SKM-1 treated with dmso at 0.1 percent for 144 hours (cell line): ENCODE measurements around the gene HS1BP3.

Experiments used
- DNase-seq: peaks from one replicate; lab custom pipeline; 2025; ENCODE audit not compliant: unreplicated experiment; lab: John Stamatoyannopoulos, UW

Gene HS1BP3

DNA sequence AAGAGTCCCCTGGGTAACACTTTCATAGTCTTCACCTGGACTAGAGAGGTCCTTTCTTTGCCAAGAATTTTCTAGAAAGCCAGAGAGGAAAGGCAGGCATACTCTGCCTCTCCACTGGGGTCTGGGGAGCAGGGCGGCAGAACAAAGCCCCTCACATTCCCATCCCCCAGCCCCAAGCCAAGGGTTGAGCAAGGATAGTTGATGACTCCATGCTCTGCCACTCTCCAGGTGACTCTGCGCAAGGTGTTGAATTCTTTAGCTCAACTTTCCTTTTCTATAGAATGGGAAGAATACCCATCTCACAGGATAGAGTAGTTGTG, 13.1 kb upstream of the HS1BP3 start:
- DNase-seq, result no peak

DNA sequence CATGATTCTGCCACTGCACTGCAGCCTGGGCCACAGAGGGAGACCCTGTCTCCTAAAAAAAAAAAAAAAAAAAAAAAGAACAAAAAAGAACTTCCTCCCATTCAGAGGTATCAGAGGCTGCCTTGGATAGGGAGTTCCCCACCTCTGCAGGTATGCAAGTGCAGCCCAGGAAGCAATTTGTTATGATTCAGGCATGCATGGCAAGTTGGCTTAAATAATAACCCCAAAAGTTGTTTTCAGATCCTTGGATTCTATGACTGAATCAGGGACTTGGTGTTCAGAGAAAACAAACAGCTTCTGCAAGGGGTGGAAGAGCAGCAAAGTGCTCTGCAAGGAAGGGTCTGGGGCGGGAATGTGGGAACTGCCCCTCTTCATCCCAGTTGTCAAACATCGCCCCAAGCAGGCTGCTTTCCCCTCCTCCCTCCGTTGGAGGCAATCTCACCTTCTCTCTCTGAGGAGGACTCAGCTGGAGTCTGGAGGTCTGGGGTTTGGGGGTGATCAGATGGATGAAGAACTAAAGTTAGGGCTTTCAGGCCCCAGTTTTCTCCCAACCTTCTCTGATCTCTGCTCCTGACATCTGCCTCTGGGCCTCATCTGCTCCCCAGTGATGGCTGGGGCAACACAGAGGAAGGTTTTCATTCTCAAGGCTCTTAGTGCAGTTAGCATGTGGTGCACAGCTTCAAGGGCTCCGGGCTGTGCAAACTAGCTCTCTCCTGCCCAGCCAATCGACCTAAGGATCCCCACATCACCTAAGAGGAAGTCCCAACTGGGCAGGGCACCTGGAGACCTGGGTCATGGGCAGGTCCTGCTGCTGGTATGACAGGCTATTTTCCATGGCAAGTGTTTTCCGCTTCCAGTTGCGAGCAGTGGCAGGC, 12.5 kb upstream of the HS1BP3 start:
- DNase-seq, result no peak

DNA sequence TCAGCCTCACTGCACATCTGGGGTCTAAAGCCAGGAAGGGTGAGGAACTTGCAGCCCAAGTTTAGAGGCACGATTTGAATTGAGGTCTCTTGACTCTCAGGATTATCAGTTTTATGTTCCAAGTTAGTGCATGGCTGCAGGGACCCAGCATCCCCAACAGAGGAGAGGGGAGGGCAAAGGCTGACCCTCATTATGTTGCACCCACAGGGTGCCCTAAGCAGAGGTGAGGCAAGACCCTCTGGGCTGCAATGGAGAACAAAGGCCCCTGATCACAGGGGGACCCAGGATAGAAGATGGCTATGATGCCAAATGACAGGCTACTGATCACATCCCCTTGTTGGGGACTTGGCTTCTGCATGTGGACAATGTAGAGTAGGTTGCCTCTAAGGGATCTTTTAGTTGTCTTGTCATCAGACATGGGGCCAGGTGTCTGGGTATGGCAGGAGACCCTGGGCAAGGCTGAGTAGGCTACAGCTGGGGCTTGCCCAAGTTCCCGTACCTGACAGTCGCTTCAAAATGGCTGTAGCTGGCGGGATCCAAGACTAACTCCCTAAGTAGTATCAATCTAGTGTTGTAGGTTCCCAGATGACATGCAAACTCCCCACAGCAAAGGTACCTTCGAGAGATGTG, 11.5 kb upstream of the HS1BP3 start:
- no peak for DNase-seq

DNA sequence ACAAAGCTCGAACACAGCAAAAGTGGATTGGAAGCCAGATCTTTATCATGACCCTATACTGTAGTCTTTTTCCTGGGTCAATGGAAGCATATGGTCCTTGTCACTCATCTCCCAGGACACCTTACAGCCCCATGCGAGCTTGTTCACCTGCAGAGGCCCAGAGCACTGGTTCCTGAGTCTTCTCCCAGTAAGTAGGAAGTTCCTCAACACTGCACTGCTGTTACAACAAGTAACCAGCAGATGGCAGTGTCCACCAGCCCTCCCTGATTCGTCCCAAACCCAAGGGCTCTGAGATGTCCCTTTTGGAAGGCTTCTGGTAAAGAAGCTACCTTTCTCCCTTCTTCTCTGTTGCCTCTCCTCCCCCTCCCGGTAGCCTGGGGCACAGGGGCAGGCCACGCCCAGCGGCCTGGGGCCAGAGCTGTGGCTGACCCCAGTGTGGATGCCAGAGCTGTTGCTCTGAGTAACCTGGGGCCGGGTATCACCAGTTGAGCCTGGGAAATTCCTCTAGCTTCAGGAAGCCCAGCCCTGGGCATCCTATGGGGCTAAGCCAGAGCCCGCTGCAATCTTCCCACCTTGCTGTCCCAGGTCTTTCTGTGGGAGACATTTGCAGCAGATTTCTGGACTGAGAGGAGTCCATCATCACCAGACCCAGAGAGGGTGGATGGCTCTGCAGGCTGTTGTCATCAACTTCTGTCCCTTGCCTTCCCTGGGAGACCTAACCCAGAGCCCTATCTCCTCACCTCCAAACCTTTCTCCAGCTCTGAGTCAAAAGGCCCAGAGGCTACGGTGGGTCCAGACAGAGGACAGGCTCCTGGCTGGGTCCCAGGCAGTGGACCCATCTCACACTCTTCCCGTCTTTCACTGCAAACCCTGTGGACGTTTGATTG, 10.8 kb upstream of the HS1BP3 start:
- DNase-seq, result peak; percentile 45

DNA sequence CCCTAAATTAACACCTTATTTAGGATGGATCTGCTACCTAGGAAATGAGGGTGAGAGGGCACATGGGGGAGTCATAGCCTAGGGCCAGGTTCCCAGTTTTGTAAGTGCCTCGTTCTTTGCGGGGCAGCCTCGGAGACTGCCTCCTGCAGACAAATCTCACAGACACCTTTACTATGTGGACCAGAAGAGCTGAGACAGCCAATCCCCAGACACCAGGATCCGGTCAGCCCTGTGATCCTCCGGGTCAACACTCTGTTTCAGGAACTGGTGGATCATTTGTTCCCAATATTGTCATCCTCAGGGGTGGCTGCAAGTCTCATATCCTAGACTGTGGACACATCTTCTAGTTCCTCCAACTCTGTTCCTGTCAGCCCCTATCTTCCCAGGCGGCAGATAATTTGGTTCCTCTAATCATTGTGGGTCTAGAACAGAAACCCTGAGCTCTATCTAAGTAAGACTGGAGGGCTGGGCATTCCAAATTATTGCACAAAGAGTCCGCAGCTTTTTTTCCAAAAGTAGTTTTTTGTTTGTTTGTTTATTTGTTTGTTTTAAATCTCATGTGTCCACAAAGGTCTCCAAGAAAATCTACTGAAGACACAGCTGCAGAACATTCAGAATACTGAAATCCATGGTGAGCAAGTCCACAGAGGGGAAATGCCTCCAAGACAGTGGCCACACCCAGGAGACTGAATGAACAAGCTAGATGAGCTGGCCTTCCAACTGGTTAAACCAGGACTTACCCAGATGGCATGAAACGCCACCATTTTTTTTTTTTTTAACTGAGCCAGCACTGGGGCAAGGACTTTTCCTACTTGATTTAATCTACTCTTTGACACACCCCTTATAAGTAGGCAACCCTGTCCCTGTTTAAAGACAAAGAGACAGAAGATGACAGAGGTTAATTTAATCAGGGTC, 9.9 kb upstream of the HS1BP3 start:
- DNase-seq, result peak; percentile 13

DNA sequence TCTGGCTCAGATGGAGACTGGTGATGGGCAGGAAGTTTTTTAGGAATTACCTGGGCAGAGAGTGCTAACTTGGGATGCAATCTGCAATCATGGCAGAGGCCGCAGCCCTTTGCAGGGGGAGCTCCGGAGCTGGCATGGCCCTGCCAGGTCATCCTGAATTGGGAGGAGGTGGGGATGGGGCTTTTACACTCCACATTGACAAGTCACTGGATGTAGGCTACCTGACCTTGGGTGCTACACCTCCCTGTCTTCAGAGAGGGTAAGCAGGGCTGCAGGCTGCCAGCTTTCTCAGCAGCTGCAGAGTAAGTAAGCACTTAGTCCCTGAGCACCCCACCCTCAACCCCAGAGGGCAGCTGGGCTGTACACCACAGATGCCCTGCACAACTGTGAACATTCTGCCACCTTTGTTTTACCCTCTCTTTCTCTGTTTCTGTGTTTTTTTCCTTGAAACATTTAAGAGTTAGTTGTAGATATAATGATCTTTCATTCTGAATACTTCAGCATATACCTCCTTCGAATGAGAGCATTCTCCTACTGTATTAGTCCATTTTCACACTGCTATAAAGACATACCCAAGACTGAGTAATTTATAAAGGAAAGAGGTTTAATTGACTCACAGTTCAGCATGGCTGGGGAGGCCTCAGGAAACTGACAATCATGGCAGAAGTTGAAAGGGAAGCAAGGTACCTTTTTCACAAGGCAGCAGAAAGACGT, 6.8 kb upstream of the HS1BP3 start:
- no peak for DNase-seq

DNA sequence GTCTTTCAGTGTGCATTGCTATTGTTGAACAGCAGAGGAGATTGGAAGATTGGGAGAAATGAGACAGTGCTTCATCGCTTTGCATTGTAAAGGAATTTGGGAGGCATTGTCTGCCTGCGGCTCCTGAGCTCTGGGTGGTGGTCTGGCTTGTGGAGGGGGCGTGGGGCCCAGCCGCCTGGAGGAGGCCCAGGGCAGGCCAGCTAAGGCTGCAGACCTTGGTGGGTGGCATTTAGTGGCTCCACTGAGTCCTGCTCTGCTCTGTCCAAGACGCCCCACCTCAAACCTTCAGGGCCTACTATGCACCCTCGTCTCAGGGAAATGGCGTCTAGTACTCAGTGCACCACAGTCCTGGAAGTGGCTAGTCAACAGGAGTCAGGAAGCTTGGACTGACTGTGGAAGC, 5.7 kb upstream of the HS1BP3 start:
- no peak for DNase-seq

DNA sequence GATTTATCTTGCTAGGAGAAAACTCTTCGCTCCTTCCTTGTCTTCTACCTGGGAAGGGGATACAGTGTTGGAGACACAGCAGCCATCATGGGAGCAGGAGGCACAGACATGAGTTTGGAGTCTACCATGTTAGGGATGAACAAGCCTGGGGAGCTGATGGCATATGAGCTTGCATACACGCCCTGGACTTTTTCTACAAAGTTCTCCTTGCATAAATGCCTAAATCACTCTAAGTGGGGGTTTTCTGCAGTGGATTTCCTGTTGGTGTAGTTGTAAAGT, 3.6 kb upstream of the HS1BP3 start:
- DNase-seq, result no peak

DNA sequence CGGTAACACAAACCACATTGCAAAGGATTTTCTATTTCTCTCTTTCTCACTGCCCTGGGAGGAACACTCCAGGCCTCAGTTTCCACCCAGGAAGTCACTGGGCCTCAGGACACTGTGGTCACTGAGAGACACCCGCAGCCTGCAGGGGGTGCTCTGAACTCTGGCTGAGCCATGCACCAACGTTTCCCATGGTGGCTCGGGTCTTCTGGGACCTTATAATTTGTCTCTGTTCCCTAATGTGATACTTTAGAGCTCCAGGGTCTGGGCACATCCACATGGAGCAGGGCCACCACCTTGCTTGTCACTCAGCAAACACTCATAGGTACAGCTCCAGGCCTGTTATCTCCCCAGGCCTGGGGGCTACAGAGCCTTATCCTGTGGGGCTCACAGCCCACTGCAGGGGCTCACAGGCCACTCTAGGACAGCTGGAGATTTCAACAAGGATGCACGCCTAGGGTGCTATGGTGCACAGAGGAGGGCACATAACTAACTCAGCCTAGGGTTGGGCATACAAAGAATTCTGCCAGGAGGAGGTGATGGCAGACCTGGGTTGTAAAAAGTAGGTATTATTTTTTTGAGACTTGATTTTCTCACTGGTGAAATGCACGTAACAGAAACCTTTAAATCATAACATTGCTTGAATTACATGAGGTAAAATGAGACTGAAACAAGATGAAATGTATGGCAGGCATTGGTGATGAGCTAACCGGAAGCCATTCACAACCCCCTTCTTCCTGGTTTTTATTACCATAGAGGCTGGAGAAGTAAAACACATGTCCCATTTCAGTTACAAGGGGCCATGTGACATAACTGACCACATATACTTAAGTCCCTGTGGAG, 3.0 kb upstream of the HS1BP3 start:
- no peak for DNase-seq

DNA sequence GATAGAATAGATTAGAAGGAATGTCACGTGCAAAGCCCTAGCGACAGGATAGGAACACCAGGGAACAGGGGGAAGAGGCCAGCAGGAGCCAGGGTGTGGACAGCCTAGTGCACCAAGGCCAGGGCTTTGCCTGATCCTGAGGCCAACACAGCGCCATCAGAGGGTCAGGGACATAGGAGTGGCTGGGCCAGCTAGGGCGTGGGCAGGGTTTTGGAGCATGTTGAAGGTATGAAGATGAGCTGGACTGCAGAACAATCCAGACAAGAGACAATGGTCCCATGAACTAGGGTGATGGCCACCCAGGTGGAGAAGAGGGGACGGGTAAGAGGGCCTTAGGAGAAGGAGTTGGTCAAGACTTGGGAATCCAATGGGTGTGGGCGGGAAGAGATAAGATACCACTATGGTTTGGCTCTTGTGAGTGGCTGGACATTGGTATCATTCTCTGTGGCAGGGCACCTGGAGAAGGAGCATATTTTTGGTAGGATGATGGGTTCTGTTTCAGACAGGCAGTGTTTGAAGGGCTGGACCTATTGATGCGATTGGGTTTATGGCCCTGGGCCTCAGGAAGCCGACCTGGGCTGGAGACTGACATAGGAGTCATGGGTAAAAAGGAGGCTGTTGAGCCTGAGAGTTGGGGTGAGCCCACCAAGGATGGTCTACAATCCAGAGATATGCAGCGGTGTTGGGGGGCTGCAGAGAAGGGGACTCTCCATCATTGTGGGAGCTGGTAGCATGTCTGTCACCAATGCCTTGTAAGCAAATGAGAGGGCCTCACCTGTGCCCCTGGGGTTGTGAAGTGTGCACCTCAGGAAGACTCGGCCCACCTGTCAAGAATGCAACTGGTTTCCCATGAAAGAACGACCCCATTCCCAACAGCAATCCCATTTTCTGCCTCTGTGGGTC, 2.0 kb upstream of the HS1BP3 start:
- DNase-seq, result no peak

DNA sequence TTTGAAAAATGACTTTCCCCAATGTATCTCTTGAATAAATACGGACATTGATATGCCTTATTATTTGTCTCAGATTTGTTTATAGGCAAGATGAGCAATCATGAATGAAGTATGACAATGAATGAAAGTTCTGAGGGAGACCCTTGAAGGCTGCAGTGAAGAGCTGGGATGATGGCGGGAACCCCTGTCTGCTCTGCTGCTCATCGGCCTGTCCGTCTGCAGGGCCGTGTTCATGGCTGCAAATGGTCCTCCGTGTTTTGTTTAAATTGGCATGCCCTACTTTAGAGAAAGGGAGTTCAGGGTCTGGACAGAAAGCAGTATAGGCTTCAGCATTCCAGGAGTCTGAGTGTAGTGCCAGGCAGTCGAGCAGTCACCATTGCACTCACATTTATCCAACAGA, 1.2 kb upstream of the HS1BP3 start:
- no peak for DNase-seq

DNA sequence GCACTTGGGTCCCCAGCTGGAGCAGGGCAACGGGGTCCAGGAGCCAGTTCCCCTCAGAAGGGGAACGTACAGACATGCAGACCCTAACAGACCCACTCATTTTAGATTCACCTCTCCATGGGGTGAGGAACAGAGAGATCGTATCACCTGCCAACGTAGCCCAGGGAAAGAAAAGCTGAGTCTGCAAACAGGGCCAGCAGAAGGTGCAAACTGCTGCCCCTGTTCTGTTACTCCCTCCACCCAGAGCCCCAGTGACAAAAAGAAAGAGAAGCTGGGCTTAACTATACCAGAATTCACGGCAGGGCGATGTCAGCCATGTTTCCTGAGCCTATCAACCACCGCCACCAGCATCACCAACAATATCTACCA, 817 bp upstream of the HS1BP3 start:
- no peak for DNase-seq

DNA sequence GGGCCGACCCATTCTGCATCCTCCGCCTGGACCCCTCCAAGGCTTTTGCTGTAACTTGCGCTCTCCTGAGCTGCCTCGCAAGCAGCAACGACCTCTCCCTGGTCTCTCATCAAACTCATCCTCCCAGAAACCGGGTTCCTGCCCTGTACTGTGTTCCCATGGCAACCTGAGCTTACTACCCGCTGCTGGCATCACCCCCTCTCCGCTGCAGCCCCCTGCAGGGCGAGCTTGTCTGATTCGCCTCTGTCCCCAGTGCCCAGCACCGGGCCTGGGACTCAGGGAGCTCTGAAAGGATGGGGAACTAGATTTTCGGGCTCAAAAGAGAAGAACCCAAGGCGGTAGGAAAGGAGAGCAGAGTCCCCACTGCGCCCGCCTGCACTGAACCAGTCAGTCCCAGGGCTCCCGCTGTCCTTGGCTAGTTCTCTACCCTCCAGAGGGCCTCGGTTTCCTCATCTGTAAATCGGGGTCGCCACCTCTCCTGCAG, 463 bp downstream of the HS1BP3 start:
- no peak for DNase-seq

DNA sequence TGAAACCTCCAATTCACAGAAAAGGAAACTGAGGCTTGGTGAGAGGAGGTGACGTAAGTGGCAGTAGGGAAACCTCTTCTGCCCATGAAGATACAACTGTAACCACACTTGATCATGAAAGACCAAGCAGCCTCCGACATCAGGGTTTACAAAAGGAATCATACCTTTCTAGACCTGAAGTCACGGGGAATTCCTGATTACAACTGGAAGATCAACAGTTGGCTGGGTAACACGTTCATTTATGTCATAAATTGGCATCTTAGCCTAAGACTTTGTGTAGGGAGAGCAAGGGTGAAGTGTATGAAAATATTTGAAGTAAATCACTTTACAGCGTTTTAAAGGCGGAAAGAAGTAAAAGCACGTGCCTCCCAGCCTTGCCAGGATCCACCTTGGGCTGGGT, 922 bp downstream of the HS1BP3 start:
- no peak for DNase-seq

DNA sequence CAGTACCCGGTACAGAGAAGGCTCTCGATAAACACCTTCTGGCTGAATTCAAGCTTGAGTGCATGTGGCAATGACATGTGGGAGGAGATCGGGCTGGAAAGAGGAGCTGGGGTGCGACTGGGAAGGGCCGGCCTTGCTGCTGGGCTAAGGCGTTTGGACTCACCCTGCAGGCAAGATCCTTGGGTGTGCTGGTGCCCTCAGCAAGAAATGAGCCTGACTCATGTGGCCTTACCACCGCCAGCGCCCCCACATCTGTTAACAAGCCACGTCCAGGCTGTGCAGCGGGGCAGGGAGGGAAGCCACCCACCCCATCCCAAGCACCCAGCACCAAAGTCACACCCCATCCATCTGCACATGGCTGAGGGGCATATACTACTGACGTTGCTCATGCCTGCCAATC, 1.3 kb downstream of the HS1BP3 start:
- DNase-seq, result no peak

DNA sequence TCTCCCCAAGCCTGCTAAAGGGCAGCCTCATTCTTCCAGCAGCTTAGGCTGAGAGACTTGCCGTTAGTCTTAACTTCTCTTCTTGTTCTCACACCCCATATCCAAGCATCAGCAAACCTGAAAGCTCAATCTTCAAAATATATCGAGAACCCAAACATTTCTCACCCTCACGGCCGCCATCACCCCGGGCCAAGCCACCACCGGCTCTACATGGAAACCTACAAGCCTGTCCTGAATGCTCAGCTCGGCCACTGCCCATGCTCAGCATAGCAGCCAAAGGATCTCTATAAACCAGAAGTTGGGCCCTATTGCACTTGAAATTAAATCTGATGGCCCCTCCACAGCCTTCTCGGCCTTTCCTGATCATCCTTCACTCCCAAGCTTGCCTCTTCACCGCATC, 2.1 kb downstream of the HS1BP3 start:
- DNase-seq, result no peak

DNA sequence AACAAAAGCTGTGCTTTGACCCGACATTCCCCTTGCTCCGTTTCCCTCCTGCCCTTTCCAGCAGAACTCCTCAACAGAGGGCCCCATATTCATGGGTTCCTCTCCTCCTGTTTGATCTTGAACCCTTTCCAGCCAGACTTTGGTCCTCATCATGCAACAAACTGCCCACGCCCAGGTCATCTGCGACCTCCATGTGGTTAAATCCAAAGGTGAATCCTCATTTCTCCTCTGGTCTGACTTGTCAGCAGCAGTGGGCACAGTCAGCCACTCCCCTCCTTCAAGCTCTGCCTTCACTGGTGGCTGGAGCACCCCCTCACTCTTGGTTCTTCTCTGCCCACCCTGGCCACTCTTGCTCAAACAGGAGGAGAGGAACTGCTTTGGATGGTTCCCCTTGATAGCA, 2.7 kb downstream of the HS1BP3 start:
- DNase-seq, result no peak

DNA sequence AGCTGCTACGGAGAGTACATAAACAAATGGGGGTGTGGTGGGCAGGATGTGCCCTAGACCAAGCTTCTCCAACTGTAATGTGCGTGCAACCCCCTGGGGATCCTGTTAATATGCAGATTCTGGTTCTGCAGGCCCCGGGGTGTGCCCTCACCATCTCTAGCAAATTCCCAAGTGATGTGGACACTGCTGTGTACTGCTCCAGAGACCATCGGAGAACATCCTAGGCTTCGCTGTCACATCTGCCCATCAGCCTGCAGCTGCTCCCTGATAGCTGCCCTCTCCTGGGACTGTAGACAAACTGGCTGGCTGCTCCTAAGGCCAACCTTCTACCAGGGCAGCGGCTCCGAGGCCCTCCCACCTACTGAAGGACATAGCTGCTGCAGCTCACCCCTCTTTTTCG, 3.2 kb downstream of the HS1BP3 start:
- no peak for DNase-seq
